ENCODE results near the gene SLC25A36.

GRCh38 chr3:140941434-140942220, at the start of gene SLC25A36:
- TF ChIP-seq POLR2AphosphoS5 (IDR thresholded peaks at IDR 0.05), result peak; percentile 98 to 100 (median 99)
- TF ChIP-seq, protein P1, sequence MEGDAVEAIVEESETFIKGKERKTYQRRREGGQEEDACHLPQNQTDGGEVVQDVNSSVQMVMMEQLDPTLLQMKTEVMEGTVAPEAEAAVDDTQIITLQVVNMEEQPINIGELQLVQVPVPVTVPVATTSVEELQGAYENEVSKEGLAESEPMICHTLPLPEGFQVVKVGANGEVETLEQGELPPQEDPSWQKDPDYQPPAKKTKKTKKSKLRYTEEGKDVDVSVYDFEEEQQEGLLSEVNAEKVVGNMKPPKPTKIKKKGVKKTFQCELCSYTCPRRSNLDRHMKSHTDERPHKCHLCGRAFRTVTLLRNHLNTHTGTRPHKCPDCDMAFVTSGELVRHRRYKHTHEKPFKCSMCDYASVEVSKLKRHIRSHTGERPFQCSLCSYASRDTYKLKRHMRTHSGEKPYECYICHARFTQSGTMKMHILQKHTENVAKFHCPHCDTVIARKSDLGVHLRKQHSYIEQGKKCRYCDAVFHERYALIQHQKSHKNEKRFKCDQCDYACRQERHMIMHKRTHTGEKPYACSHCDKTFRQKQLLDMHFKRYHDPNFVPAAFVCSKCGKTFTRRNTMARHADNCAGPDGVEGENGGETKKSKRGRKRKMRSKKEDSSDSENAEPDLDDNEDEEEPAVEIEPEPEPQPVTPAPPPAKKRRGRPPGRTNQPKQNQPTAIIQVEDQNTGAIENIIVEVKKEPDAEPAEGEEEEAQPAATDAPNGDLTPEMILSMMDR (IDR thresholded peaks at IDR 0.05), result no peak
